Embryonic facial prominence (tissue), 1 donor: Measurements from ENCODE around the gene CAPZB.

Source experiments
- DNase-seq: peaks from one replicate; pipeline ENCODE4 v3.0.0-alpha.2; 2016; ENCODE audit errors: extremely low spot score

The CAPZB gene

GRCh38 chr1:19405761-19406487 lies 79.4 kb downstream of the CAPZB start:
- DNase-seq = peak; percentile 56

- DNase-seq = no peak
Measured at GRCh38 chr1:19405195-19405760, 80.1 kb downstream of the CAPZB start.

GRCh38 chr1:19404748-19405147 lies 80.6 kb downstream of the CAPZB start:
- DNase-seq = no peak

GRCh38 chr1:19403256-19403655 lies 82.1 kb downstream of the CAPZB start:
- no peak for DNase-seq

GRCh38 chr1:19402031-19402813 lies 83.1 kb downstream of the CAPZB start:
- DNase-seq = no peak

- no peak for DNase-seq
Measured at GRCh38 chr1:19401535-19401889, 83.8 kb downstream of the CAPZB start.

GRCh38 chr1:19400875-19401534 lies 84.3 kb downstream of the CAPZB start:
- no peak for DNase-seq

GRCh38 chr1:19400192-19400611 lies 85.1 kb downstream of the CAPZB start:
- no peak for DNase-seq

GRCh38 chr1:19398309-19398760 lies 87.0 kb downstream of the CAPZB start:
- DNase-seq = no peak

- DNase-seq = no peak
Measured at GRCh38 chr1:19397217-19397945, 88.0 kb downstream of the CAPZB start.

GRCh38 chr1:19396280-19396679 lies 89.1 kb downstream of the CAPZB start:
- no peak for DNase-seq

- DNase-seq = no peak
Measured at GRCh38 chr1:19395678-19396192, 89.6 kb downstream of the CAPZB start.

- no peak for DNase-seq
Measured at GRCh38 chr1:19393046-19393445, 92.3 kb downstream of the CAPZB start.

- DNase-seq = no peak
Measured at GRCh38 chr1:19392221-19392620, 93.1 kb downstream of the CAPZB start.

GRCh38 chr1:19391596-19391981 lies 93.8 kb downstream of the CAPZB start:
- no peak for DNase-seq

GRCh38 chr1:19390901-19391595 lies 94.3 kb downstream of the CAPZB start:
- DNase-seq = peak; percentile 87

- DNase-seq = no peak
Measured at GRCh38 chr1:19390166-19390850, 95.0 kb downstream of the CAPZB start.

GRCh38 chr1:19388980-19389379 lies 96.4 kb downstream of the CAPZB start:
- no peak for DNase-seq

GRCh38 chr1:19387045-19387467 lies 98.3 kb downstream of the CAPZB start:
- DNase-seq = no peak
